Hepatocyte (in vitro differentiated cells): ENCODE data around the gene PLEKHJ1. TPM values are rescaled to one million over a fixed set of nuclear protein-coding genes. Genes with fewer than 3 reads are reported as not detected.
"Not testable (repeated sequence)": the region's sequence is repeated elsewhere in the genome, so short reads cannot be mapped to it uniquely, and the experiment has no call there.

Source experiments
- DNase-seq: peaks from one replicate; pipeline ENCODE4 v3.0.0-alpha.2; 2016; ENCODE audit warnings: low spot score
- H2AFZ ChIP-seq: fragments of 200-600 bp; sonication (generic); 2 replicates; pipeline ENCODE4 v1.6.0; 2016; ENCODE audit warnings: antibody characterized with exemption, mild to moderate bottlenecking
- H3K27ac ChIP-seq: fragments of 200-600 bp; sonication (generic); 2 replicates; pipeline ENCODE4 v1.5.1; 2016; ENCODE audit warnings: mild to moderate bottlenecking
- H3K27me3 ChIP-seq: fragments of 200-600 bp; sonication (generic); 2 replicates; pipeline ENCODE4 v1.6.1; 2016
- H3K36me3 ChIP-seq: fragments of 200-600 bp; sonication (generic); replicated peaks from 2 replicates; pipeline ENCODE4 v1.5.1; 2016; ENCODE audit warnings: low read depth; ENCODE audit not compliant: insufficient read depth
- H3K4me1 ChIP-seq: fragments of 200-600 bp; sonication (generic); 2 replicates; pipeline ENCODE4 v1.5.1; 2016; ENCODE audit warnings: mild to moderate bottlenecking, moderate library complexity; ENCODE audit not compliant: insufficient read depth
- H3K4me2 ChIP-seq: fragments of 200-600 bp; sonication (generic); 2 replicates; pipeline ENCODE4 v1.6.0; 2016
- H3K4me3 ChIP-seq: fragments of 200-600 bp; sonication (generic); 2 replicates; pipeline ENCODE4 v1.5.1; 2016; ENCODE audit warnings: mild to moderate bottlenecking
- H3K79me2 ChIP-seq: fragments of 200-600 bp; sonication (generic); 2 replicates; pipeline ENCODE4 v1.6.0; 2017; ENCODE audit warnings: mild to moderate bottlenecking
- H3K9me2 ChIP-seq: fragments of 200-600 bp; sonication (generic); replicated peaks from 2 replicates; pipeline ENCODE4 v1.6.0; 2017; ENCODE audit warnings: mild to moderate bottlenecking; ENCODE audit not compliant: insufficient read depth
- H3K9me3 ChIP-seq: fragments of 200-600 bp; sonication (generic); 2 replicates; pipeline ENCODE4 v1.5.1; 2016; ENCODE audit warnings: low read depth, mild to moderate bottlenecking
- H4K20me1 ChIP-seq: fragments of 200-600 bp; sonication (generic); 2 replicates; pipeline ENCODE4 v1.6.0; 2016; ENCODE audit warnings: mild to moderate bottlenecking; ENCODE audit not compliant: insufficient read depth, poor library complexity, severe bottlenecking
- CTCF ChIP-seq: fragments of 200-600 bp; sonication (generic); IDR thresholded peaks from 2 replicates; pipeline ENCODE4 v1.5.1; 2016; ENCODE audit warnings: antibody characterized with exemption, mild to moderate bottlenecking; ENCODE audit not compliant: poor library complexity
- EZH2 ChIP-seq: fragments of 200-600 bp; sonication (generic); IDR thresholded peaks from 2 replicates; pipeline ENCODE4 v1.6.1; 2016; ENCODE audit warnings: antibody characterized with exemption, mild to moderate bottlenecking, borderline replicate concordance
- EZH2phosphoT487 ChIP-seq: fragments of 200-600 bp; sonication (generic); IDR thresholded peaks from one replicate; pipeline ENCODE4 v1.6.1; 2018; ENCODE audit warnings: antibody characterized with exemption, mild to moderate bottlenecking, low read depth, moderate library complexity; ENCODE audit not compliant: unreplicated experiment, severe bottlenecking
- WGBS: methylation state at CpG from one replicate; pipeline ENCODE4 v1.1.6; 2016; ENCODE audit warnings: low lambda C conversion rate; ENCODE audit errors: missing lambda C conversion rate; 5-methylcytosine and 5-hydroxymethylcytosine counted together
- polyA plus RNA-seq: library from polyadenylated mRNA; unstranded; fragments of >200 nt; fragmentation: Nextera tagmentation; extraction: Ambion mirVana; gene quantifications from 2 replicates; pipeline ENCODE4 v1.2.1, GENCODE V29; 2016
- total RNA-seq: library from RNA; depleted of rRNA; stranded (reverse); fragments of >200 nt; gene quantifications from 2 replicates; pipeline ENCODE4 v1.2.3, GENCODE V29; 2014

The PLEKHJ1 gene
- total and polyA plus RNA-seq, 2 experiments from 2014 or later = 165 to 190 TPM

GRCh38 chr19:2202366-2202765, 33.8 kb downstream of the PLEKHJ1 start:
- DNase-seq = no peak
- TF ChIP-seq EZH2phosphoT487 (no peak), EZH2 (no peak), CTCF (no peak)
- Histone ChIP-seq H4K20me1 (peaks cover 9% of the 10 kb centered on the region), H2AFZ (no peak overlapping the region), H3K4me3 (no peak overlapping the region), H3K9me2 (no peaks in the 10 kb centered on the region), H3K9me3 (no peaks in the 10 kb centered on the region), H3K4me1 (no peaks in the 10 kb centered on the region), H3K4me2 (no peak overlapping the region), H3K79me2 (peaks cover 14% of the 10 kb centered on the region), H3K27me3 (no peaks in the 10 kb centered on the region), H3K27ac (no peak overlapping the region), H3K36me3 (no peaks in the 10 kb centered on the region)
- WGBS = 96% methylated on average over 15 of the region's 15 CpGs

GRCh38 chr19:2201473-2202148, 34.5 kb downstream of the PLEKHJ1 start:
- no peaks in the 10 kb centered on the region for H3K27me3 ChIP-seq
- H2AFZ ChIP-seq = no peak overlapping the region
- no peak overlapping the region for H3K4me3 ChIP-seq
- DNase-seq = no peak
- no peaks in the 10 kb centered on the region for H3K9me2 ChIP-seq
- H3K79me2 ChIP-seq = peaks cover 21% of the 10 kb centered on the region
- H3K36me3 ChIP-seq = no peaks in the 10 kb centered on the region
- WGBS = 96% methylated on average over 20 of the region's 21 CpGs
- no peak overlapping the region for H3K27ac ChIP-seq
- no peak overlapping the region for H3K4me2 ChIP-seq
- TF ChIP-seq EZH2 (no peak), CTCF (no peak), EZH2phosphoT487 (no peak)
- H4K20me1 ChIP-seq = peaks cover 9% of the 10 kb centered on the region
- no peaks in the 10 kb centered on the region for H3K4me1 ChIP-seq
- no peaks in the 10 kb centered on the region for H3K9me3 ChIP-seq

- H4K20me1 ChIP-seq, H3K36me3 ChIP-seq, DNase-seq, H3K4me2 ChIP-seq, H3K27me3 ChIP-seq, H3K27ac ChIP-seq, H3K4me1 ChIP-seq, H2AFZ ChIP-seq, H3K9me3 ChIP-seq, H3K9me2 ChIP-seq, H3K4me3 ChIP-seq: not testable (repeated sequence)
- 100% methylated on average over 2 of the region's 50 CpGs for WGBS
- peaks cover 26% of the 10 kb centered on the region for H3K79me2 ChIP-seq
Observed at GRCh38 chr19:2200624-2201294, 35.4 kb downstream of the PLEKHJ1 start.

DNA sequence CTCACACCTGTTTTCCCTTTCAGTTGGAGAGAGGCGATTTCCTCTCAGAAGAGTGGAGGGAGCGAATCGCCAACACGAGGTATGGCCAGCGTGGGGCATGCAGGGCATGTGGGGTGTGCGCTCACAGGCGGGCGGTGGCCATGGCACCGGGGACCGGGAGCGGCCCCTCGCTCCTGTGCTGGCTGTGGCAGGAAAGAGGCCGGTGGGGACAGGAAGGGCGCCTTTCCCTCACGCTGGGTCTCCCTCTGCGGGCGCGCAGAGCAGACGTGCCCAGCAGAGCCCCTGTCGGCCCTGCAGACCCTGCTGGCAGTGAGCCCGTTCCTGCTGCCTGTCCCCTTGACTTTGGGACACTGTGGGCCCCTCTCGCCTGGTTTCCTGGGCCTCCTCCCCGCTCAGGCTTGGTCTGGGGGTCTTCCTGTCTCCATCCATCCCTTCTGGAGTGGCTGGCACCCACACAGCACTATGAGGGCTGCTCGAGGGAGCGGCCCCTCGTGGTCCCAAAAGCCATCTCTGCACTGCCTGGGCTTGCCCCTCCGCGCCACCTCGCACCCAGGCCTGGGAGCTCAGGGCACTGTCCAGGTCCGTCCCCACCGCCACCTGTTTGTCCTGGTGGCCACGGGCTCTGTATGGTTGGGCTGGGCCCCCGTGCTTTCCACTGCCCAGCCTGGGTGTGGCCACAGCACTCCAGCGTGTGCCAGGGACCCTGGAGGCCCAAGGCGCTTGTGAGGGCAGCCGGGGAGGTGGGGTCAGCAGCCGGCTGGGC, 36.1 kb downstream of the PLEKHJ1 start:
- DNase-seq = no peak
- H3K27me3 ChIP-seq = no peaks in the 10 kb centered on the region
- H3K9me2 ChIP-seq = no peaks in the 10 kb centered on the region
- H3K27ac ChIP-seq = no peak overlapping the region
- H3K36me3 ChIP-seq = no peaks in the 10 kb centered on the region
- H3K9me3 ChIP-seq = no peaks in the 10 kb centered on the region
- TF ChIP-seq CTCF (no peak), EZH2phosphoT487 (no peak), EZH2 (no peak)
- no peak overlapping the region for H3K4me2 ChIP-seq
- no peak overlapping the region for H3K4me3 ChIP-seq
- H2AFZ ChIP-seq = no peak overlapping the region
- no peaks in the 10 kb centered on the region for H3K4me1 ChIP-seq
- peaks cover 26% of the 10 kb centered on the region for H3K79me2 ChIP-seq
- 97% methylated on average over 26 of the region's 37 CpGs for WGBS
- H4K20me1 ChIP-seq = peaks cover 9% of the 10 kb centered on the region
